GM19328 (cell line): ENCODE data around the gene PTPRE.

ENCODE experiments used
- ATAC-seq: cut with Tn5 transposase; IDR thresholded peaks from one replicate; pipeline ENCODE4 v1.9.1; 2021; ENCODE audit warnings: mild to moderate bottlenecking, moderate library complexity; ENCODE audit not compliant: unreplicated experiment

PTPRE gene

GRCh38 chr10:127906548-127907377, at the start of gene PTPRE:
TSS of gene PTPRE (plus strand) at chr10:127907103. CDS start at chr10:128040882, 133,779 bp downstream.
- ATAC-seq, result no peak

GRCh38 chr10:127860592-127860991, 46.3 kb upstream of the PTPRE start:
- no peak for ATAC-seq

GRCh38 chr10:127863231-127863825, 43.6 kb upstream of the PTPRE start:
- ATAC-seq, result no peak

GRCh38 chr10:127866276-127867013, 40.5 kb upstream of the PTPRE start:
- ATAC-seq, result no peak

GRCh38 chr10:127867805-127868204, 39.1 kb upstream of the PTPRE start:
- no peak for ATAC-seq

GRCh38 chr10:127869329-127869728, 37.6 kb upstream of the PTPRE start:
- ATAC-seq, result no peak

- no peak for ATAC-seq
Observed at GRCh38 chr10:127871631-127872010, 35.3 kb upstream of the PTPRE start.

GRCh38 chr10:127872011-127872761, 34.7 kb upstream of the PTPRE start:
- ATAC-seq, result no peak

- no peak for ATAC-seq
Observed at GRCh38 chr10:127872871-127873600, 33.9 kb upstream of the PTPRE start.

GRCh38 chr10:127873901-127874470, 32.9 kb upstream of the PTPRE start:
- no peak for ATAC-seq

- ATAC-seq, result no peak
Observed at GRCh38 chr10:127874671-127875448, 32.0 kb upstream of the PTPRE start.

- no peak for ATAC-seq
Observed at GRCh38 chr10:127875449-127875765, 31.5 kb upstream of the PTPRE start.

- no peak for ATAC-seq
Observed at GRCh38 chr10:127875916-127876315, 31.0 kb upstream of the PTPRE start.

GRCh38 chr10:127877116-127877515, 29.8 kb upstream of the PTPRE start:
- no peak for ATAC-seq

GRCh38 chr10:127877699-127878098, 29.2 kb upstream of the PTPRE start:
- ATAC-seq, result no peak

- ATAC-seq, result no peak
Observed at GRCh38 chr10:127878475-127879055, 28.3 kb upstream of the PTPRE start.

GRCh38 chr10:127880557-127880956, 26.3 kb upstream of the PTPRE start:
- no peak for ATAC-seq

GRCh38 chr10:127881262-127881661, 25.6 kb upstream of the PTPRE start:
- ATAC-seq, result no peak

- ATAC-seq, result no peak
Observed at GRCh38 chr10:127882391-127882790, 24.5 kb upstream of the PTPRE start.
